Measurements from ENCODE around the gene OLA1. TPM values are rescaled to one million over a fixed set of nuclear protein-coding genes. Genes with fewer than 3 reads are reported as not detected.

The OLA1 gene
- total and polyA plus RNA-seq, 9 of the 15 experiments (the other 6 are each of a cell fraction or from before 2014, with no cell fraction given), result 208 to 353 (median 225) TPM

DNA sequence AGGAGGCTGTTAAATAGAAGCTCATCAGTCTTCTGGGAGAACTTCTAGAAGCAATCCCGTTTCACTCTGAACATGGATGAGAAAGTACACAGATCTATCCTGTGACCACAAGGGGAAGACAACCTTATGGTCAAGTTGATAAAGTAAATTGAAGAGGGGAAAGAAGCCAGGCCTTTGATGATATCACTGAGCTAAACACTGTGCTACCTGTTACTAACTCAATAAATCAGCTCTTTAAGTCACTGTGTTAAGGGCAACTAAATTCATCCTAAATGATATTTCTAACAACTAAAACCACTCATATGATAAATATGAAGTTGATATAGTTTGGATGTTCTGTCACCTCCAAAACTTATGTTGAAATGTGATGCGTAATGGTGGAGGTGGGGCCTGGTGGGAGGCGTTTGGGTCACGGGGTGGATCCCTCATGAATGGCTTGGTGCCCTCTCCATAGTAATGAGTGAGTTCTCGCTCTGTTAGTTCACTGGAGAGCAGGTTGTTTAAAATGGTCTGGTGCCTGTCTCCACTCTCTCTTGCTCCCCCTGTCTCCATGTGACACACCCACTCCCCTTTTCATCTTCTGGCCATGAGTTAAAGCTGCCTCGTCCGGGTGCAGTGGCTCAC lies 23.6 kb downstream of the OLA1 start (continued):
- TF ChIP-seq, protein P1, sequence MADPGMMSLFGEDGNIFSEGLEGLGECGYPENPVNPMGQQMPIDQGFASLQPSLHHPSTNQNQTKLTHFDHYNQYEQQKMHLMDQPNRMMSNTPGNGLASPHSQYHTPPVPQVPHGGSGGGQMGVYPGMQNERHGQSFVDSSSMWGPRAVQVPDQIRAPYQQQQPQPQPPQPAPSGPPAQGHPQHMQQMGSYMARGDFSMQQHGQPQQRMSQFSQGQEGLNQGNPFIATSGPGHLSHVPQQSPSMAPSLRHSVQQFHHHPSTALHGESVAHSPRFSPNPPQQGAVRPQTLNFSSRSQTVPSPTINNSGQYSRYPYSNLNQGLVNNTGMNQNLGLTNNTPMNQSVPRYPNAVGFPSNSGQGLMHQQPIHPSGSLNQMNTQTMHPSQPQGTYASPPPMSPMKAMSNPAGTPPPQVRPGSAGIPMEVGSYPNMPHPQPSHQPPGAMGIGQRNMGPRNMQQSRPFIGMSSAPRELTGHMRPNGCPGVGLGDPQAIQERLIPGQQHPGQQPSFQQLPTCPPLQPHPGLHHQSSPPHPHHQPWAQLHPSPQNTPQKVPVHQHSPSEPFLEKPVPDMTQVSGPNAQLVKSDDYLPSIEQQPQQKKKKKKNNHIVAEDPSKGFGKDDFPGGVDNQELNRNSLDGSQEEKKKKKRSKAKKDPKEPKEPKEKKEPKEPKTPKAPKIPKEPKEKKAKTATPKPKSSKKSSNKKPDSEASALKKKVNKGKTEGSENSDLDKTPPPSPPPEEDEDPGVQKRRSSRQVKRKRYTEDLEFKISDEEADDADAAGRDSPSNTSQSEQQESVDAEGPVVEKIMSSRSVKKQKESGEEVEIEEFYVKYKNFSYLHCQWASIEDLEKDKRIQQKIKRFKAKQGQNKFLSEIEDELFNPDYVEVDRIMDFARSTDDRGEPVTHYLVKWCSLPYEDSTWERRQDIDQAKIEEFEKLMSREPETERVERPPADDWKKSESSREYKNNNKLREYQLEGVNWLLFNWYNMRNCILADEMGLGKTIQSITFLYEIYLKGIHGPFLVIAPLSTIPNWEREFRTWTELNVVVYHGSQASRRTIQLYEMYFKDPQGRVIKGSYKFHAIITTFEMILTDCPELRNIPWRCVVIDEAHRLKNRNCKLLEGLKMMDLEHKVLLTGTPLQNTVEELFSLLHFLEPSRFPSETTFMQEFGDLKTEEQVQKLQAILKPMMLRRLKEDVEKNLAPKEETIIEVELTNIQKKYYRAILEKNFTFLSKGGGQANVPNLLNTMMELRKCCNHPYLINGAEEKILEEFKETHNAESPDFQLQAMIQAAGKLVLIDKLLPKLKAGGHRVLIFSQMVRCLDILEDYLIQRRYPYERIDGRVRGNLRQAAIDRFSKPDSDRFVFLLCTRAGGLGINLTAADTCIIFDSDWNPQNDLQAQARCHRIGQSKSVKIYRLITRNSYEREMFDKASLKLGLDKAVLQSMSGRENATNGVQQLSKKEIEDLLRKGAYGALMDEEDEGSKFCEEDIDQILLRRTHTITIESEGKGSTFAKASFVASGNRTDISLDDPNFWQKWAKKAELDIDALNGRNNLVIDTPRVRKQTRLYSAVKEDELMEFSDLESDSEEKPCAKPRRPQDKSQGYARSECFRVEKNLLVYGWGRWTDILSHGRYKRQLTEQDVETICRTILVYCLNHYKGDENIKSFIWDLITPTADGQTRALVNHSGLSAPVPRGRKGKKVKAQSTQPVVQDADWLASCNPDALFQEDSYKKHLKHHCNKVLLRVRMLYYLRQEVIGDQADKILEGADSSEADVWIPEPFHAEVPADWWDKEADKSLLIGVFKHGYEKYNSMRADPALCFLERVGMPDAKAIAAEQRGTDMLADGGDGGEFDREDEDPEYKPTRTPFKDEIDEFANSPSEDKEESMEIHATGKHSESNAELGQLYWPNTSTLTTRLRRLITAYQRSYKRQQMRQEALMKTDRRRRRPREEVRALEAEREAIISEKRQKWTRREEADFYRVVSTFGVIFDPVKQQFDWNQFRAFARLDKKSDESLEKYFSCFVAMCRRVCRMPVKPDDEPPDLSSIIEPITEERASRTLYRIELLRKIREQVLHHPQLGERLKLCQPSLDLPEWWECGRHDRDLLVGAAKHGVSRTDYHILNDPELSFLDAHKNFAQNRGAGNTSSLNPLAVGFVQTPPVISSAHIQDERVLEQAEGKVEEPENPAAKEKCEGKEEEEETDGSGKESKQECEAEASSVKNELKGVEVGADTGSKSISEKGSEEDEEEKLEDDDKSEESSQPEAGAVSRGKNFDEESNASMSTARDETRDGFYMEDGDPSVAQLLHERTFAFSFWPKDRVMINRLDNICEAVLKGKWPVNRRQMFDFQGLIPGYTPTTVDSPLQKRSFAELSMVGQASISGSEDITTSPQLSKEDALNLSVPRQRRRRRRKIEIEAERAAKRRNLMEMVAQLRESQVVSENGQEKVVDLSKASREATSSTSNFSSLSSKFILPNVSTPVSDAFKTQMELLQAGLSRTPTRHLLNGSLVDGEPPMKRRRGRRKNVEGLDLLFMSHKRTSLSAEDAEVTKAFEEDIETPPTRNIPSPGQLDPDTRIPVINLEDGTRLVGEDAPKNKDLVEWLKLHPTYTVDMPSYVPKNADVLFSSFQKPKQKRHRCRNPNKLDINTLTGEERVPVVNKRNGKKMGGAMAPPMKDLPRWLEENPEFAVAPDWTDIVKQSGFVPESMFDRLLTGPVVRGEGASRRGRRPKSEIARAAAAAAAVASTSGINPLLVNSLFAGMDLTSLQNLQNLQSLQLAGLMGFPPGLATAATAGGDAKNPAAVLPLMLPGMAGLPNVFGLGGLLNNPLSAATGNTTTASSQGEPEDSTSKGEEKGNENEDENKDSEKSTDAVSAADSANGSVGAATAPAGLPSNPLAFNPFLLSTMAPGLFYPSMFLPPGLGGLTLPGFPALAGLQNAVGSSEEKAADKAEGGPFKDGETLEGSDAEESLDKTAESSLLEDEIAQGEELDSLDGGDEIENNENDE (IDR thresholded peaks at IDR 0.05; ENCODE audit: low read depth, low read length), result no peak
- TF ChIP-seq, protein P2, sequence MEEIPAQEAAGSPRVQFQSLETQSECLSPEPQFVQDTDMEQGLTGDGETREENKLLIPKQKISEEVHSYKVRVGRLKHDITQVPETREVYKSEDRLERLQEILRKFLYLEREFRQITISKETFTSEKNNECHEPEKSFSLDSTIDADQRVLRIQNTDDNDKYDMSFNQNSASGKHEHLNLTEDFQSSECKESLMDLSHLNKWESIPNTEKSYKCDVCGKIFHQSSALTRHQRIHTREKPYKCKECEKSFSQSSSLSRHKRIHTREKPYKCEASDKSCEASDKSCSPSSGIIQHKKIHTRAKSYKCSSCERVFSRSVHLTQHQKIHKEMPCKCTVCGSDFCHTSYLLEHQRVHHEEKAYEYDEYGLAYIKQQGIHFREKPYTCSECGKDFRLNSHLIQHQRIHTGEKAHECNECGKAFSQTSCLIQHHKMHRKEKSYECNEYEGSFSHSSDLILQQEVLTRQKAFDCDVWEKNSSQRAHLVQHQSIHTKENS (CRISPR knock-in tag; IDR thresholded peaks at IDR 0.05), result no peak
- TF ChIP-seq TARDBP (IDR thresholded peaks at IDR 0.05) (no peak), ZNF76 (CRISPR knock-in tag; IDR thresholded peaks at IDR 0.05; ENCODE audit: borderline replicate concordance) (no peak), CTCF (IDR thresholded peaks at IDR 0.05 in 2 of 3, conservative IDR thresholded peaks at IDR 0.05 in 1 of 3; ENCODE audit: insufficient read depth in 2 of 3, low read depth in 1 of 3, low read length in 3 of 3) (peak in 1 of 3 experiments; percentile 30; a peak in 2 of 6 replicates), MEF2D (tag; conservative IDR thresholded peaks at IDR 0.05; ENCODE audit: low read depth) (no peak), POLR2A (conservative IDR thresholded peaks at IDR 0.05) (no peak), ZNF668 (CRISPR knock-in tag; IDR thresholded peaks at IDR 0.05) (no peak), ETS2 (tag; IDR thresholded peaks at IDR 0.05; ENCODE audit: borderline replicate concordance, poor library complexity, severe bottlenecking) (no peak)
- TF ChIP-seq, protein P3, sequence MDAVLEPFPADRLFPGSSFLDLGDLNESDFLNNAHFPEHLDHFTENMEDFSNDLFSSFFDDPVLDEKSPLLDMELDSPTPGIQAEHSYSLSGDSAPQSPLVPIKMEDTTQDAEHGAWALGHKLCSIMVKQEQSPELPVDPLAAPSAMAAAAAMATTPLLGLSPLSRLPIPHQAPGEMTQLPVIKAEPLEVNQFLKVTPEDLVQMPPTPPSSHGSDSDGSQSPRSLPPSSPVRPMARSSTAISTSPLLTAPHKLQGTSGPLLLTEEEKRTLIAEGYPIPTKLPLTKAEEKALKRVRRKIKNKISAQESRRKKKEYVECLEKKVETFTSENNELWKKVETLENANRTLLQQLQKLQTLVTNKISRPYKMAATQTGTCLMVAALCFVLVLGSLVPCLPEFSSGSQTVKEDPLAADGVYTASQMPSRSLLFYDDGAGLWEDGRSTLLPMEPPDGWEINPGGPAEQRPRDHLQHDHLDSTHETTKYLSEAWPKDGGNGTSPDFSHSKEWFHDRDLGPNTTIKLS (IDR thresholded peaks at IDR 0.05; ENCODE audit: borderline replicate concordance, low read depth), result no peak

Data from K562 (cell line).